GM10266 (cell line): ENCODE results near the gene FRAT1.

Experiments used
- DNase-seq: peaks from one replicate; pipeline ENCODE4 v3.0.0; 2012; ENCODE audit errors: extremely low spot score
- CTCF ChIP-seq: IDR thresholded peaks from 2 replicates; pipeline ENCODE4 v1.5.1; 2012; ENCODE audit warnings: mild to moderate bottlenecking, low read depth; ENCODE audit not compliant: control insufficient read depth, insufficient read depth; ENCODE audit errors: missing control alignments

FRAT1 gene

GRCh38 chr10:97314671-97315070, 4.4 kb upstream of the FRAT1 start:
- no peak for DNase-seq
- TF ChIP-seq CTCF: no peak

- DNase-seq: peak; percentile 53
Observed at GRCh38 chr10:97319671-97320479, 804 bp downstream of the FRAT1 start.

GRCh38 chr10:97320480-97321031, 1.5 kb downstream of the FRAT1 start:
- TF ChIP-seq CTCF: no peak
- no peak for DNase-seq

More at GRCh38 chr10:97319671-97320479, 804 bp downstream of the FRAT1 start:
- peak; percentile 34 for TF ChIP-seq CTCF

- no peak for DNase-seq
- no peak for TF ChIP-seq CTCF
Observed at GRCh38 chr10:97321032-97321803, 2.1 kb downstream of the FRAT1 start.

- no peak for TF ChIP-seq CTCF
- DNase-seq: no peak
Observed at GRCh38 chr10:97321804-97322190, 2.7 kb downstream of the FRAT1 start.

GRCh38 chr10:97323501-97323900, 4.4 kb downstream of the FRAT1 start:
- no peak for DNase-seq
- no peak for TF ChIP-seq CTCF

GRCh38 chr10:97325754-97326153, 6.7 kb downstream of the FRAT1 start:
- TF ChIP-seq CTCF: no peak
- DNase-seq: no peak
